ENCODE measurements around the gene GAS2L3. TPM values are rescaled to one million over a fixed set of nuclear protein-coding genes. Genes with fewer than 3 reads are reported as not detected.

Gene GAS2L3
- total RNA-seq, 6 experiments from 2014 or later, result 1.2 to 9.4 (median 2.8) TPM

- Histone ChIP-seq H3K27me3 (no peaks in the 10 kb centered on the region), H3K27ac (no peak overlapping the region), H3K4me3 (no peak overlapping the region), H3K9me3 (no peaks in the 10 kb centered on the region), H3K36me3 (no peaks in the 10 kb centered on the region), H3K4me1 (no peaks in the 10 kb centered on the region)
- WGBS (ENCODE audit: insufficient coverage, low coverage, low lambda C conversion rate, missing lambda C conversion rate), result 64% methylated on average over 5 of the region's 7 CpGs
- no peak for TF ChIP-seq POLR2A (IDR thresholded peaks at IDR 0.05)
- TF ChIP-seq, protein P1, sequence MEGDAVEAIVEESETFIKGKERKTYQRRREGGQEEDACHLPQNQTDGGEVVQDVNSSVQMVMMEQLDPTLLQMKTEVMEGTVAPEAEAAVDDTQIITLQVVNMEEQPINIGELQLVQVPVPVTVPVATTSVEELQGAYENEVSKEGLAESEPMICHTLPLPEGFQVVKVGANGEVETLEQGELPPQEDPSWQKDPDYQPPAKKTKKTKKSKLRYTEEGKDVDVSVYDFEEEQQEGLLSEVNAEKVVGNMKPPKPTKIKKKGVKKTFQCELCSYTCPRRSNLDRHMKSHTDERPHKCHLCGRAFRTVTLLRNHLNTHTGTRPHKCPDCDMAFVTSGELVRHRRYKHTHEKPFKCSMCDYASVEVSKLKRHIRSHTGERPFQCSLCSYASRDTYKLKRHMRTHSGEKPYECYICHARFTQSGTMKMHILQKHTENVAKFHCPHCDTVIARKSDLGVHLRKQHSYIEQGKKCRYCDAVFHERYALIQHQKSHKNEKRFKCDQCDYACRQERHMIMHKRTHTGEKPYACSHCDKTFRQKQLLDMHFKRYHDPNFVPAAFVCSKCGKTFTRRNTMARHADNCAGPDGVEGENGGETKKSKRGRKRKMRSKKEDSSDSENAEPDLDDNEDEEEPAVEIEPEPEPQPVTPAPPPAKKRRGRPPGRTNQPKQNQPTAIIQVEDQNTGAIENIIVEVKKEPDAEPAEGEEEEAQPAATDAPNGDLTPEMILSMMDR (IDR thresholded peaks at IDR 0.05), result no peak
- DNase-seq, result no peak
- ATAC-seq, result no peak
- intact Hi-C loops (cut with DNase I), result loop anchor here in 1 of 2 donors (10.0 kb wide), 1 partner anchor 317 kb away; the partner anchor contains the start of gene SLC17A8
Observed at GRCh38 chr12:100671396-100672074, 98.1 kb downstream of the GAS2L3 start.

DNA sequence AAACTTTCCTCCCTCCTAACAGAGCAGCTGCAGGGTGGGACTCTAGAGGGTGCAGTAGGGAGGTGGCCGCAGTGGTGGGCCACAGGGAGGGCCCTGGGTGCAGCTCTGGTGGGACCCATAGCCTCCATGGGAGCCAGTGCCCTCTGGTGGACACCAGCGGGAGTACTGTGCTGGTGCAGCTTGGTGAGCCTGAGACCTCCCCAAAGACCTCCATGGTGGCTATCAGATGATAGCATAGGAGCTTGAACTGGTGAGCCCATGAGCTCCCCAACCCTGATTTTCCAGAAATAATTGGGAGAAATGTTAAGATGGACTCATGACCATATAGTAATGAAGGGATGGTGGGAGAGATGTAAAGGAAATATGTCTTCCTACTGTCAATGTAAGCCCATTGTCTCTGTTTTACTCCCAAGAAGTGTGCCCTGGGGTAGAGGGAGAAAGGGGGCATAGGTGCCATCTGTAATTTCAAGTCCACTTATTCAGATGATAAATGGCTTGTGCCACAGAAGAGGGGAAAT is 98.7 kb downstream of the GAS2L3 start:
- Histone ChIP-seq H3K36me3 (no peaks in the 10 kb centered on the region), H3K4me1 (no peaks in the 10 kb centered on the region), H3K27ac (no peak overlapping the region), H3K4me3 (no peak overlapping the region), H3K27me3 (no peaks in the 10 kb centered on the region), H3K9me3 (no peaks in the 10 kb centered on the region)
- no peak for TF ChIP-seq POLR2A (IDR thresholded peaks at IDR 0.05)
- TF ChIP-seq, protein P1 (IDR thresholded peaks at IDR 0.05), result peak; percentile 32 to 71 (median 64)
- ATAC-seq, result peak; percentile 49 to 70 (median 57)
- no peak for DNase-seq
- intact Hi-C loops (cut with DNase I), result loop anchor here in 1 of 2 donors (10.0 kb wide), 1 partner anchor 317 kb away; the partner anchor contains the start of gene SLC17A8
- WGBS (ENCODE audit: insufficient coverage, low coverage, low lambda C conversion rate, missing lambda C conversion rate), result no CpG with 5 or more reads among the region's 2 CpGs

DNA sequence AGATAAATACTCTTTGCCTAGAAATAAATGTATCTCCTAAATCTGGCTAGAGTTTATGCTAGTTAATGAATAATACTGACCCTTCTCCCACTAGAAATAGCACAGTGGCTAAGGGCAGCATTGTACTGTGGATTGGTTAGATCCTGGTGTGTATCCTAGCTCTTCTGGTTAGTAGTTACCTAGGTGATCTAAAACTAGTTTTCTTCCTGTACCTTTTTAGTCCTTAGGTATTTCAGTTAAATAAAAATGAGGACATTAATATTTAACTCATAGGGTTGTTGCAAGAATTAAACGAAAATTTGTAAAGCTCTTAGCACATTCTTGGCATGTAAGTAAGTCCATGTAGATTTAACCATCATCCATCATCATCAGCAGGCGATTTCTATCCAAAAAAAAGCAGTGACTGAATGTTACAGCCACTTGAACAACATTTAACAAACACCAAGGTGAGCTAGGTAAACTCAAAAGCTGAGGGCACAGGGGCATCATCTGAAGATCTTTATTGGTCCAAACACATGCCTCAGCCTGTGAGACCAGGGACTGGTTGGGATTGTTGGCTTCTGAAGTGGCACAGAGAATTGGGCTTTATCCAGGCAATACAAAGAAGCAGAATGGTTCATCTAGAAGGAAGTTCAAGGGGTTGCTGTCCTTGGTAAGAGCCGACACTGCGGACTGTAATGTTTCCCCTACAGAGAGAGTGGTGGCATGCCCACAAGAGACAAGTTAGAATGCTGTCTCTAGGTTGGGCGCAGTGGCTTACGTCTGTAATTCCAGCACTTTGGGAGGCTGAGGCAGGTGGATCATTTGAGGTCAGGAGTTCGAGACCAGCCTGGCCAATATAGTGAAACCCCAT is 100.8 kb downstream of the GAS2L3 start:
- ATAC-seq, result no peak
- Histone ChIP-seq H3K27me3 (no peaks in the 10 kb centered on the region), H3K36me3 (no peaks in the 10 kb centered on the region), H3K4me3 (no peak overlapping the region), H3K4me1 (no peaks in the 10 kb centered on the region), H3K27ac (no peak overlapping the region), H3K9me3 (no peaks in the 10 kb centered on the region)
- whole genome bisulfite sequencing (ENCODE audit: insufficient coverage, low coverage, low lambda C conversion rate, missing lambda C conversion rate), result 39% methylated on average over 7 of the region's 7 CpGs
- DNase-seq, result no peak
- intact Hi-C loops (cut with DNase I), result loop anchor here in 1 of 2 donors (10.0 kb wide), 1 partner anchor 319 kb away; the partner anchor contains the start of gene SLC17A8
- TF ChIP-seq, protein P1 (IDR thresholded peaks at IDR 0.05), result no peak
- no peak for TF ChIP-seq POLR2A (IDR thresholded peaks at IDR 0.05)

Small RNA genes lying within 50 kb of the gene (small RNA-seq; reads per million reads assigned to genes)
- gene AC010200.2, result 0 reads per million in 2 experiments

Other genes with a start within 250 kb of the GAS2L3 start
- gene SLC17A8, start 216.6 kb upstream of the GAS2L3 start, total RNA-seq, result under 1 TPM; 0.06 to 0.51 (median 0.23) TPM
- gene NR1H4, start 99.8 kb upstream of the GAS2L3 start, total RNA-seq, result 10 to 100 TPM; 52.4 to 81.7 (median 62.6) TPM
- under 1 TPM in 1 of 6 experiments, not detected in 5; 0.13 TPM for gene ANO4, start 221.1 kb downstream of the GAS2L3 start, total RNA-seq